ENCODE results near the gene PDZD11.

DNA sequence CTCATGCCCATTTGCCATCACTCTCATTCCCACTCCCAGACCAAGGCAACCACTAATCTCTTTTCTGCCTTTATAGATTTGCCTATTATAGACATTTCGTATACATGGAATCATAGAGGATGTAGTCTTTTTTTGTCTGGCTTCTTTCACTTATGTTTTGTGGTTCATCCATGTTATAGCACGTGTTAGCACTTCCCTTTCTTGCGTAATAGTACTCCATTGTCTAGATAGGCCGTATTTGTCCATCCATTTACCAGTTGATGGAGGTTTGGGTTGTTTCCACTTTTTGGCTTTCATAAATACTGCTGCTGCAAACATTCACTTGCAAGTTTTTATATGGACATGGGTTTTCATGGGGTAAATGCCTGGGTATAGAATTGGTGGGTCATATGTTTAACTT is 48.6 kb upstream of the PDZD11 start:
- TF ChIP-seq EZH2 (IDR thresholded peaks at IDR 0.05) (no peak), POLR2AphosphoS5 (IDR thresholded peaks at IDR 0.05; ENCODE audit: low read depth, low read length) (no peak), SP1 (IDR thresholded peaks at IDR 0.05; ENCODE audit: low read depth) (no peak), POLR2A (IDR thresholded peaks at IDR 0.05; ENCODE audit: borderline replicate concordance, extremely low read depth, insufficient read depth, insufficient read length) (no peak), EZH2phosphoT487 (IDR thresholded peaks at IDR 0.05; ENCODE audit: borderline replicate concordance) (no peak), JUND (IDR thresholded peaks at IDR 0.05) (no peak), TCF7L2 (IDR thresholded peaks at IDR 0.05; ENCODE audit: borderline replicate concordance, extremely low read depth, insufficient read depth, insufficient read length) (no peak), CEBPB (IDR thresholded peaks at IDR 0.05; ENCODE audit: low read depth) (no peak), YY1 (IDR thresholded peaks at IDR 0.05; ENCODE audit: extremely low read depth, insufficient replicate concordance, low read depth, low read length) (no peak)
- TF ChIP-seq, protein P1, sequence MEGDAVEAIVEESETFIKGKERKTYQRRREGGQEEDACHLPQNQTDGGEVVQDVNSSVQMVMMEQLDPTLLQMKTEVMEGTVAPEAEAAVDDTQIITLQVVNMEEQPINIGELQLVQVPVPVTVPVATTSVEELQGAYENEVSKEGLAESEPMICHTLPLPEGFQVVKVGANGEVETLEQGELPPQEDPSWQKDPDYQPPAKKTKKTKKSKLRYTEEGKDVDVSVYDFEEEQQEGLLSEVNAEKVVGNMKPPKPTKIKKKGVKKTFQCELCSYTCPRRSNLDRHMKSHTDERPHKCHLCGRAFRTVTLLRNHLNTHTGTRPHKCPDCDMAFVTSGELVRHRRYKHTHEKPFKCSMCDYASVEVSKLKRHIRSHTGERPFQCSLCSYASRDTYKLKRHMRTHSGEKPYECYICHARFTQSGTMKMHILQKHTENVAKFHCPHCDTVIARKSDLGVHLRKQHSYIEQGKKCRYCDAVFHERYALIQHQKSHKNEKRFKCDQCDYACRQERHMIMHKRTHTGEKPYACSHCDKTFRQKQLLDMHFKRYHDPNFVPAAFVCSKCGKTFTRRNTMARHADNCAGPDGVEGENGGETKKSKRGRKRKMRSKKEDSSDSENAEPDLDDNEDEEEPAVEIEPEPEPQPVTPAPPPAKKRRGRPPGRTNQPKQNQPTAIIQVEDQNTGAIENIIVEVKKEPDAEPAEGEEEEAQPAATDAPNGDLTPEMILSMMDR (IDR thresholded peaks at IDR 0.05 in 2 of 3, conservative IDR thresholded peaks at IDR 0.05 in 1 of 3; ENCODE audit: borderline replicate concordance in 1 of 3, insufficient read depth in 1 of 3, low read depth in 2 of 3, low read length in 2 of 3), result no peak
- TF ChIP-seq, protein P2, sequence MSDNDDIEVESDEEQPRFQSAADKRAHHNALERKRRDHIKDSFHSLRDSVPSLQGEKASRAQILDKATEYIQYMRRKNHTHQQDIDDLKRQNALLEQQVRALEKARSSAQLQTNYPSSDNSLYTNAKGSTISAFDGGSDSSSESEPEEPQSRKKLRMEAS (IDR thresholded peaks at IDR 0.05), result no peak
- TF ChIP-seq, protein P3, sequence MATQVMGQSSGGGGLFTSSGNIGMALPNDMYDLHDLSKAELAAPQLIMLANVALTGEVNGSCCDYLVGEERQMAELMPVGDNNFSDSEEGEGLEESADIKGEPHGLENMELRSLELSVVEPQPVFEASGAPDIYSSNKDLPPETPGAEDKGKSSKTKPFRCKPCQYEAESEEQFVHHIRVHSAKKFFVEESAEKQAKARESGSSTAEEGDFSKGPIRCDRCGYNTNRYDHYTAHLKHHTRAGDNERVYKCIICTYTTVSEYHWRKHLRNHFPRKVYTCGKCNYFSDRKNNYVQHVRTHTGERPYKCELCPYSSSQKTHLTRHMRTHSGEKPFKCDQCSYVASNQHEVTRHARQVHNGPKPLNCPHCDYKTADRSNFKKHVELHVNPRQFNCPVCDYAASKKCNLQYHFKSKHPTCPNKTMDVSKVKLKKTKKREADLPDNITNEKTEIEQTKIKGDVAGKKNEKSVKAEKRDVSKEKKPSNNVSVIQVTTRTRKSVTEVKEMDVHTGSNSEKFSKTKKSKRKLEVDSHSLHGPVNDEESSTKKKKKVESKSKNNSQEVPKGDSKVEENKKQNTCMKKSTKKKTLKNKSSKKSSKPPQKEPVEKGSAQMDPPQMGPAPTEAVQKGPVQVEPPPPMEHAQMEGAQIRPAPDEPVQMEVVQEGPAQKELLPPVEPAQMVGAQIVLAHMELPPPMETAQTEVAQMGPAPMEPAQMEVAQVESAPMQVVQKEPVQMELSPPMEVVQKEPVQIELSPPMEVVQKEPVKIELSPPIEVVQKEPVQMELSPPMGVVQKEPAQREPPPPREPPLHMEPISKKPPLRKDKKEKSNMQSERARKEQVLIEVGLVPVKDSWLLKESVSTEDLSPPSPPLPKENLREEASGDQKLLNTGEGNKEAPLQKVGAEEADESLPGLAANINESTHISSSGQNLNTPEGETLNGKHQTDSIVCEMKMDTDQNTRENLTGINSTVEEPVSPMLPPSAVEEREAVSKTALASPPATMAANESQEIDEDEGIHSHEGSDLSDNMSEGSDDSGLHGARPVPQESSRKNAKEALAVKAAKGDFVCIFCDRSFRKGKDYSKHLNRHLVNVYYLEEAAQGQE (IDR thresholded peaks at IDR 0.05; ENCODE audit: low read depth), result no peak
- TF ChIP-seq, protein P4, sequence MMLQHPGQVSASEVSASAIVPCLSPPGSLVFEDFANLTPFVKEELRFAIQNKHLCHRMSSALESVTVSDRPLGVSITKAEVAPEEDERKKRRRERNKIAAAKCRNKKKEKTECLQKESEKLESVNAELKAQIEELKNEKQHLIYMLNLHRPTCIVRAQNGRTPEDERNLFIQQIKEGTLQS (IDR thresholded peaks at IDR 0.05), result no peak

Measured in HCT116 (cell line).